HG02852 (cell line): Measurements from ENCODE around the gene DAPK1.

Source experiments
- ATAC-seq: cut with Tn5 transposase; IDR thresholded peaks from one replicate; pipeline ENCODE4 v1.9.1; 2021; ENCODE audit warnings: mild to moderate bottlenecking, moderate library complexity; ENCODE audit not compliant: unreplicated experiment

DAPK1 gene

GRCh38 chr9:87681271-87682061 lies 183.8 kb downstream of the DAPK1 start:
- ATAC-seq: no peak

- no peak for ATAC-seq
Measured at GRCh38 chr9:87682085-87682484, 184.4 kb downstream of the DAPK1 start.

GRCh38 chr9:87682618-87683017 lies 185.0 kb downstream of the DAPK1 start:
- no peak for ATAC-seq

GRCh38 chr9:87683751-87684626 lies 186.3 kb downstream of the DAPK1 start:
- no peak for ATAC-seq

GRCh38 chr9:87684627-87685219 lies 187.1 kb downstream of the DAPK1 start:
- no peak for ATAC-seq

- ATAC-seq: no peak
Measured at GRCh38 chr9:87685441-87685840, 187.8 kb downstream of the DAPK1 start.

- ATAC-seq: no peak
Measured at GRCh38 chr9:87685871-87686519, 188.3 kb downstream of the DAPK1 start.

GRCh38 chr9:87686520-87687090 lies 188.9 kb downstream of the DAPK1 start:
- no peak for ATAC-seq

GRCh38 chr9:87687207-87687606 lies 189.5 kb downstream of the DAPK1 start:
- no peak for ATAC-seq

GRCh38 chr9:87694236-87694755 lies 196.6 kb downstream of the DAPK1 start:
- ATAC-seq: no peak

- no peak for ATAC-seq
Measured at GRCh38 chr9:87695523-87695922, 197.9 kb downstream of the DAPK1 start.

GRCh38 chr9:87696641-87697040 lies 199.0 kb downstream of the DAPK1 start:
- ATAC-seq: no peak

GRCh38 chr9:87698069-87698809 lies 200.6 kb downstream of the DAPK1 start:
- ATAC-seq: no peak

- no peak for ATAC-seq
Measured at GRCh38 chr9:87699835-87700234, 202.2 kb downstream of the DAPK1 start.

GRCh38 chr9:87701491-87701890 lies 203.8 kb downstream of the DAPK1 start:
- no peak for ATAC-seq

- no peak for ATAC-seq
Measured at GRCh38 chr9:87701931-87702421, 204.3 kb downstream of the DAPK1 start.

GRCh38 chr9:87702921-87703320 lies 205.3 kb downstream of the DAPK1 start:
- ATAC-seq: no peak

- no peak for ATAC-seq
Measured at GRCh38 chr9:87703636-87704276, 206.1 kb downstream of the DAPK1 start.

GRCh38 chr9:87704342-87704741 lies 206.7 kb downstream of the DAPK1 start:
- ATAC-seq: no peak
